HG03571 (cell line): ENCODE data around the gene GTF3C1.
"Not testable (repeated sequence)": the region's sequence is repeated elsewhere in the genome, so short reads cannot be mapped to it uniquely, and the experiment has no call there.

Experiments used
- ATAC-seq: cut with Tn5 transposase; IDR thresholded peaks from one replicate; pipeline ENCODE4 v1.9.1; 2021; ENCODE audit not compliant: unreplicated experiment

Gene GTF3C1

GRCh38 chr16:27463741-27464591 lies 85.7 kb downstream of the GTF3C1 start:
- no peak for ATAC-seq

GRCh38 chr16:27462846-27463682 lies 86.6 kb downstream of the GTF3C1 start:
- no peak for ATAC-seq

GRCh38 chr16:27462200-27462845 lies 87.4 kb downstream of the GTF3C1 start:
- no peak for ATAC-seq

DNA sequence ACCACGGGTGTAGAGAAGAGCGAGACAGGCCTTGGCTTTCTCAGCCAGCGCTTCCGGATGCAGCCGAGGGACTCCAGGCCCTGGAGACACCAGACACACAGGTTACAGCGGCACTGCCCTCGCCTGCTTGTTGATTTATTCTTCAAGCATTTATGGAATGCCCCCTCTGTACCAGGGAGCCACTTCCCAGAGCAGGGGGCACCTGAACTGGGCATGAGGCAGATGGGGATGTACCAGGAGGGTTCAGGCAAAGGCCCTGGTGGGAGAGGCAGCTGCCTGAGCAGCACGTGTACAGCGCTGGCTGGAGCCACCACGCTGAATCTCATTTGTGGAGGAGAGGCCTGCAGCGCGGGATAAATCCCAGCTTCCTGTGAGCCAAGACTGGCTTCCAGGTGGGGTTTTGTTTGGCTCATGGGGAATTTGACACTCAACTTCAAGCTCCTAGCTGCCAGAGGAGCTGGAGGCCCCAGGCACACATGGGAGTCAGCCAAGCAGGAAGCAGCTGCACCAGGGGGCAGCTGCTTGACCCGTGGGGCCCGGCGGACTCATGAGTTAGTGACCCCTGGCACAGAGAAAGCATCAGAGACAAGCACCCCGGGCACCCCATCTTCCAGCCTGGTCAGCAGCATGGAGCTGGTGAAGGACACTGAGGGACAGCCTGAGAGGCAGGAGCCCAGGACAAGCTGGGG lies 88.1 kb downstream of the GTF3C1 start:
- no peak for ATAC-seq

DNA sequence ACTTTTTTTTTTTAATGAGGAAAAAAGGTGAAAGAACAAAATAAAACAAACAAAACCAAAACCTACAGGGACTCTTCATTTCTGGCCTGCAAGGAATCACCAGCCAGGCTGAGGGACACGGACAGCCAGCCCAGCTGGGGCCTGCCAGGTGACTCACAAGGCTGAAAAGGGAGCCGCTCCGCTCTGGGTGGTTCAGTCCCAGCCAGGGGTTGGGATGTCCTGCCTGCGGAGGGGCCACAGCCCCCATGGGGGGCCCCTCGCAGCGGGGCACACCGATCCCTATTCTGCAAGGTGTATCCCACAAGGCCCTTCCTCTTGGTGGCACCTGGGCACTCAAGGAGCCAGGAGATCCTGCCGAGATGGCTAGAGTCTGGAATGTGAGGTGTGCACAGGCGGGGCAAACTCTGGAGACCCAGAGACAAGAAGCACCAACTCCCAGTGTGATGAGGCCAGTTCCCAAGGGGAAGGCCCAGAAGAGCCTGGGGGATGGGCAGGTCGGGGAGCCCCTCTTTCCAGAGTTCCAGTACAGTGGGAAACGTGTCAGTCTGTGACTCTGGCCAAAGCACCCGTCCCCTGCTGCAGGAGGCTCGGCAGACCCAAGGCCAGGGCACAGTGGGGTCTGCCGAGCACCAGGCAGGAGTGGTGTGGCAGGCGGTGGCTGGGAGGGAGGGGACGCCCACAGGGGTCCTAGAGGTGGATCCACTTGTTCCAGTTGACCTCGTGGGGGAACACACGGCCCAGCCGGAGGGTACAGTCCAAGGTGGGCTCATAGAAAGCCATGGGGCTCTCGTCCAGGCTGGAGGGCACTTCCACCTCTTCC lies 88.8 kb downstream of the GTF3C1 start:
- ATAC-seq = no peak

DNA sequence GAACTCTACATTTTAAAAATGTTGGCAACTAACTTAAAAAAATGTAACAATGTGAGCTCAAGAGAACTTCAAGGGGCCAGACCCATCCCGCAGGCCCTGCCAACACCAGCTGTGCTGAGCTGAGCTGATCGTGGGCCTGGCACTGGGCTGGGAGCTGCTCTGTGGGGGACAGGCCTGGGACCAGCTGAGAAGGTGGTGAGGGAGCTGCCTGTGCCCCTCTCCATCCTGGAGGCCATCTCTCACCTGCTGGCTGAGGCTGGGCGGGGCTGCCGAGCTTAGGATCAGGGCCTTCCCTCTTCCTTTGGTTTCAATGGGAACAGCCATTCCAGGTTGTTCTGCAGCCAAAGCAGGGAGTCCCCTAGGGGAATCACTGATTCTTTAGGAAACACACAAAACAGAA lies 89.5 kb downstream of the GTF3C1 start:
- no peak for ATAC-seq

- ATAC-seq = no peak
These were observed 90.6 kb downstream of the GTF3C1 start for GRCh38 chr16:27458987-27459688.

DNA sequence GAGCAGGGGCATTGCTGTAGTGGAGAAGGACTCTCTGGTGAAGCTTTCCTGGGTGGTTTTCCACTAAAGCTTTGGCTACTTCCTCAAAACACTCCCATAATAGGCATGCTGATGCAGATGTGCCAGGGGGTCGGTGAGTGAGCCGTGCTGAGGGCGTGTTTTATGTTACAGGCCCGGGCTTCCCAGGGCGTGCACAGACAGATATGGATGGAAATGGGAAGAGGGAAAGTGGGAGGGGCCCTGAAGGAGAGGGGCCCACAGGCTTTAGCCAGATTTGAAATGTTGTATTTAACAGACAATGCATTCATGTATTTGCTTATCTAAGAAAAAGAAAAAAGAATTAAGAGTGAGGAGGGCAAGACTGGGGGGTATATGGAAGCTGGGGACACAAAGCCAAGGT lies 91.5 kb downstream of the GTF3C1 start:
- ATAC-seq = no peak

DNA sequence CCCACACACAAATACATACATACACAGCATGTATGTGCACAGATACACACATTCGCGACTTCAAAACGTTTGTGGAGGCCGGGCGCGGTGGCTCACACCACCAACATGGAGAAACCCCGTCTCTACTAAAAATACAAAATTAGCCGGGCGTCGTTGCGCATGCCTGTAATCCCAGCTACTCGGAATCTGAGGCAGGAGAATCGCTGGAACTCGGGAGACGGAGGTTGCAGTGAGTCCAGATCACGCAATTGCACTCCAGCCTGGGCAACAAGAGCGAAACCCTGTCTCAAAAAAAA lies 92.2 kb downstream of the GTF3C1 start:
- ATAC-seq = not testable (repeated sequence)

DNA sequence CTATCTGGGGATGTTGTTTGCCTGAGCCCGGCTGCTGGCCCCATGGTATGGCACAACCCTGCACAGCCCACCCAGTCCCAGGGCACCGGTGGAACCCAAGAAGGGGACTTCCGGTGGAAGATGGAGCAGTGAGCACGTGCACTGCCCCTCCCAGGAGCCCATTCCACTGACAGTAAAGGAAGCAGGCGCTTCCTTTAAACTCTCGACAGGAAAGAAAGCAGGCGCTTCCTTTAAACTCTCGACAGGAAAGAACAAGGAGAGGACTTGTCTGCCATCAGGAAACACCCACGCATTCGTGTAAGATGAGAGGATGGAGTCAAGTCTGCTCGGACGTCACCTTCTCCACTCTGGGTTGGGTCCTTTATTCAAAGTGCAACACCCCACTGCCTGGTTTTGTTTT lies 94.0 kb downstream of the GTF3C1 start:
- no peak for ATAC-seq

DNA sequence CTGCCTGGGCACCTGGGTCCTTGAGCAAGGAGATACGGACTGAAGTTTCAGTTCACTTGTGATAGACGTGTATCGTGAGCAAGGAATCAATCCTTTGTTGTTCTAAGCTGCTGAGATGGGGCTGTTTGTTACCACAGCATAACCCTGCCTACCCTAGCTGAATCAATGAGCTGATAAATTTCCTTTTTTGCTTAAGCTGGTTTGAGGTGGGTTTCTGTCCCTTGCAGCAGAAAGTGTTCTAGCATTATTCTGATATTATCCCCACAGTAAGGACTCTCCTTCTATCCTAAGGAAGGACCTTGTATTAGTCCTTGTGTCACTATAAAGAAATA lies 96.3 kb downstream of the GTF3C1 start:
- no peak for ATAC-seq

DNA sequence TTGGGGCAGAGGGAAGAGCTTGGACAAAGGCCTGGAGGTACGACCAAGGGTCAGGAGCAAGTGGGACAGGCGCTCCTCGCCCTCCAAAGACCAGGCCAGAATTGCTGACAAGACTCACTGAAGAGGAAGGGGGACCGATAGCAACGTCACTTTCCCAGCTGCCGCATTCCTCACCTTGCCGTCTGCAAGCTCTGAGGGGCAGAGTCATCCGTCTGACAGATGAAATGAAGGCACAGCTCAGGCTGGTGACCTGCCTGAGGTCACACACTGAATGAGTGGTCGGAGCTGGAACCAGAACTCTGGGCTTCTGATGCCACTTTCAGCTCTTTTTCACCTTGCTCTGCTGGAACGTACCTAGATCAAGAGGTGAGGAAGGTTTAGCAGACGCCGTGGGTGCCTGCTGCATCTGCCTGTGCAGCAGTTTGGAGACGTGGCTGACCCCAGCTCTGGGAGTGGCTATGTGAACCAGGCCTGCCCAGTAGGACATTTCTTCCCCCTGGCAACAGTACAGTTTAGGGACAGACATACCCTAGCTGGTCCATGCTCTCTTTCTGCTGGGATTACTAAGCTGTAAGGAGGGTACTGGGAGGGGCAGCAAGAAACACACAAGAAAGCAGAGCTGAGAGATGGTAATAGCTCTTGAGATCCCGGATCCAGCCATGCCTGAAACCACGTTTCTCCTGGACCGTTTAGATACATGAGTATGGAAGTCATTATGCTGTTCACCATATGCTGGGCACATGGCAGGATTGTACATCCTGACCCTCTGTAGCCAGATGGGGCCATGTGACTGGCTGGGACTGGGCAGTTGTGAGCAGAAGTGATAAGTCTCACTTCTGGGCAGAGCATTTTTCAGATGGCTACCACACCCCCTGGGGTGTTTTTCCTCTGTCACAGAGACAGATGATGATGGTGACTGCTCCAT lies 96.9 kb downstream of the GTF3C1 start:
- no peak for ATAC-seq

DNA sequence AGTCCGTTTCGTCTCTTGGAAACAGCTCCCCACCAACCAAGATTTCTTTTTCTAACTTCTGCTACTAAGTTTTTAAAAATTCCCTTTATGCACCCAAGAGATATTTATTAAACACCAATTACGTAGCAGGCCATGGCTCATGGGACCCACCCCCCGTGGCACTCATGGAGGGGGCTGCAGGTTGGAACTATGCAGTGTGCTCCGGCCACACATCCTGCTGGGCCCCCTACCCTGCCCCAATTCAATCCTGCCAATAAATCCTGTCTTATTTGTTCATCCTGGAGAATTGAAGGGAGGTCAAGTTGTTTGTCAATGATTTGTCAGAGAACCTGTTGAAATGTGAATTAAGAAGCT lies 99.5 kb downstream of the GTF3C1 start:
- ATAC-seq = no peak

- peak; percentile 37 for ATAC-seq
These were observed 100.1 kb downstream of the GTF3C1 start for GRCh38 chr16:27449434-27450195.

GRCh38 chr16:27448532-27449433 lies 100.9 kb downstream of the GTF3C1 start:
- ATAC-seq = no peak

GRCh38 chr16:27447301-27447700 lies 102.4 kb downstream of the GTF3C1 start:
- ATAC-seq = no peak

- no peak for ATAC-seq
These were observed 103.0 kb downstream of the GTF3C1 start for GRCh38 chr16:27446721-27447120.
